ENCODE results near the gene TEAD1.

The TEAD1 gene

DNA sequence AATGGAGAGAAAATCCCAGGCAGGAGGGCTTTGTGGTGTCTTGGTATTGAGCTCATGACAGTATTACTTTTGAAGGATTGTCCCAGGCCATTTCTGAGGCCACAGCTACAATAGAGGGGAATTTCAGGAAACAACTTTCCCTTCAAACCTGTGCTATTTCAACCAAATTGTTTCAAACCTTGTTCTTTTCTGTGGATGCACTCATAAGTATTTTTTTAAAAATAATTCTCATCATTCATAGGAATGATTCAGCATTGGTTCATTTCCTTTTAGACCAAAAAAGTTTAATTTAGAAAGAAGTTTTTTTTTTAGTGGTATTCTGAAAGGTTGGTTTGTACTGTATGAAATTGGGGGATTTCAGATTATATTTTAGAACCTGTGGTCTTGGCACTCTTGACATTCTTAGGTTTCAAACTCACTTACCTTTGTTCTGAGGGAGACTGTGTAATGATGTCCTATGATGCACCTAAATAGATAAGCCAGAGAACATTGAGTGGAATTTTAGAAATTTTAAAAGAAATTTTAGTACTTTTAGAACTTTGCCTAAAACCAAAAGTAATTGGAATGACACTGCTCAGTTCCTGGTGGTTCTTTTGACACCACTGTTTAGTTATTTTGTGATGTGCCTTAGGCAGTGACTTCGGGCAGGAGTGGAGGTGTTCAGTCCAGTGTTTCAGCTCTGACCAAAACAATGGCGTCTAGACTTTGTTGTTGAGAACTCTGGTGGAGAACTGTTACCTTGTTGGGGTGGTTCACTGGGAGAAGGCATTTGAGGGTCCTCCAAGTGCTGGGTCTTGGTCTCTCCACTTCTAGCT is 12.2 kb downstream of the TEAD1 start:
- DNase-seq (ENCODE audit: low spot score) (no peak), FAIRE-seq (no peak)

DNA sequence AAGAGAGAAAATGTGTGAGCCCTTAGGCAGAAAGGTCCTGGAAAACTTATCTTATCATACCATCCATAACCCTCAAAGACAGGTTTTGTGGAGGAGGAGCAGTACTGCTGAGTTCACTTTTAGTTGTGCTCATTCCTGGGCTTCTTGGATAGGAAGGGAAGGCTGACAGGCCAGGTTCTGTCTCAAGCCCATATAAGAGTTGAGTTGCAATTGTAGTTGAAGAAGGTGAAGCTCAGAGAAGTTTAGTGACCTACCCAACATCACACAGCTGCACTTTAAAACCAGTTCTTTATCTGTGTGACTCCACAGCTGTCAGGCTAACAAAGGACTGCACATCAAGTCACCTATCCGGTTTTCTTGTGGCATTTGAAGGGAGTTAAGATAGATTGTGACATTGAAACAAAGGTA is 13.0 kb downstream of the TEAD1 start:
- FAIRE-seq (no peak), DNase-seq (ENCODE audit: low spot score) (no peak)

- DNase-seq (ENCODE audit: low spot score) = no peak
- FAIRE-seq = no peak
These were observed 13.5 kb downstream of the TEAD1 start for GRCh38 chr11:12687740-12688139.

- FAIRE-seq (no peak), DNase-seq (ENCODE audit: low spot score) (no peak)
These were observed 15.0 kb downstream of the TEAD1 start for GRCh38 chr11:12689029-12689755.

GRCh38 chr11:12690663-12691062 is 16.4 kb downstream of the TEAD1 start:
- DNase-seq (ENCODE audit: low spot score) = no peak
- no peak for FAIRE-seq

GRCh38 chr11:12691473-12691872 is 17.3 kb downstream of the TEAD1 start:
- DNase-seq (ENCODE audit: low spot score) (peak; percentile 53), FAIRE-seq (peak; percentile 60)

DNA sequence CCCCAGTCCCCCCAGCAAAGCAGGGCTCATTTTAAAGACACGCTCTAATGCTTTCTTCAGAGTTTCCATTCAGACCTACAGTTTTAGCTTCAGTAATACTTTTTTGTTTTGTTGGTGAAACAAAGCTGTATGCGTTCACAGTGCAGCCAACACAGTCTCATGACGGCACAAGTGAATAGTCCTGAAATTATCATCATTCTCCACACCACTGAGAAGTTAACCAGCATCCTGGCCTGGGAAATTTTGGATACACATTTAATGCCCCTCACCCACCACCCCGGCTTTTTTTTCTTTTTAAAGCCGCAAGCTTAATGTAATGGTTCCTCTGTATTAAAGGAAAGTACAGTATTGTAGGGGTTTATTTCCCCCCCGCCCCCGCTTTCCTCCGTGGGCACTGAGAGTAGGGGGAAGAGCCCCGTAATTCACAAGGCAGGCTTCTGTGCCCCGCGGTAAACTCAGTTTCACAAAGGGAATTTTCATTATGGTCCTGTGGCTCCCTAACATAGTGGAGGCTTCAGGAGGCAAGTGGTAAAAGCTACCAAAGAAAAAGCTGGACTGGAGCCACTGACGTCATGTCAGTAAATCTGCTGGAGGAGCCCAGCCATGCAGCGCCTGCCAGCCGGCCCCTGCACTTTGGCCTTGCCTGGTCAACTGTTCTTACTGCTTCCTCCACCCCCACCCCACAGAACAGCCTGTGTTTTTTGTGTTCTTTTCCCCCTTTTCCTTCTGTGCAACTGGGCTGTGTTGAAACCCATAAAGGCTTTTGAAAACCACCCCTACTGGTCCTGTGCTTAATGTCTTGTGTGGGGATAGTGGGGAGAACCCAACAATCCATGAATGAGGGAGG is 18.2 kb downstream of the TEAD1 start:
- peak; percentile 83 for DNase-seq (ENCODE audit: low spot score)
- FAIRE-seq = peak; percentile 68

- DNase-seq (ENCODE audit: low spot score) (no peak), FAIRE-seq (no peak)
These were observed 18.9 kb downstream of the TEAD1 start for GRCh38 chr11:12693094-12693478.

DNA sequence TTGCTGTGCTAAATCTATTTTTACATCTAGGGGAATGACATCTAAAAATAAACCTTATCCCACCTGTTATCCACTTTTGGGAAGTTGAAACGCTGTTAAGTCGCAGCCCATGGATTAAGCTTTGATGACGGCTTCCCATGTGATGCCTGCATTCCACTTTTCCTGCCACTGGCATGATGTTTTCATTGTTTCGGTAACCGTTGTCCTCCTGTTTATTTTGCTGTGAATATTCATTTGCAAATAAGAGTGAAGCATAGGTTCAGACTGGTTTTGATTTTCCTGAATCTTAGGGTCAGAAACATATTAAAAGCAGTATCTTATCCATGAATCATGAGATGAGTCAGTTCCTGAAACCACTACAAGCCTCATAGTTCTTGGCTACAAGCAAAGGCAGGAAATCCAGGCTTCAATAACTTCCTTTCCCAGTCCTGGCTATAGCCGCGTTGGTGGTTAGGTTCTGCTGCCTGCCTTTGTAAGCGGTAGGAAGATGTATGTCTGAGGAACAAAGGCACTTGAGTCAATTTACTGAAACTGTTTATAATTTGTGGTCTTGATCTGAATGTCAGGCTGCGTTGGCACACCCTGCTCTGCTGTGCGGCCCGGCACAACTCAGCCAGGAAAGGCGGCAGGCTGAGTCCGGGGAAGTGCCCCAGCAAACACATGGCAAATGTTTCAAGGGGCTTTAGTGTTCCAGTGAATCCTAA is 19.4 kb downstream of the TEAD1 start:
- DNase-seq (ENCODE audit: low spot score) = peak; percentile 95
- FAIRE-seq = peak; percentile 95

DNA sequence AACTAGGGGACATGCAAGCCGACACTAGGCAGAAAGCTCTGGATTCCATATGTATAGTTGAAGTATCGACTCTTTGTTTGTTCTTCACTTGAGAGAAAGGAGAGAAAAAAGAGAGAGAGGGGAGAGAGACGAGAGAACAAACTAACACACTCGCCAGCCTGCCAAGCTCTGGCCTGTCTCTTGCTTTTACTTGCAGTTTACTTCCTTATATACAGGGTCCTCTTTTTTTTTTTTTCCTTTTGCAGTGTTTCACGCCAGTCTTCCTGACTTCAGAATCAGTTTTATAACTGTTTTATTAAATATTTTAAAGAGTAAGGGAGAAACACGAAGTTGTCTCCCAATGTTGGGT is 19.9 kb downstream of the TEAD1 start:
- DNase-seq (ENCODE audit: low spot score) (no peak), FAIRE-seq (no peak)

DNA sequence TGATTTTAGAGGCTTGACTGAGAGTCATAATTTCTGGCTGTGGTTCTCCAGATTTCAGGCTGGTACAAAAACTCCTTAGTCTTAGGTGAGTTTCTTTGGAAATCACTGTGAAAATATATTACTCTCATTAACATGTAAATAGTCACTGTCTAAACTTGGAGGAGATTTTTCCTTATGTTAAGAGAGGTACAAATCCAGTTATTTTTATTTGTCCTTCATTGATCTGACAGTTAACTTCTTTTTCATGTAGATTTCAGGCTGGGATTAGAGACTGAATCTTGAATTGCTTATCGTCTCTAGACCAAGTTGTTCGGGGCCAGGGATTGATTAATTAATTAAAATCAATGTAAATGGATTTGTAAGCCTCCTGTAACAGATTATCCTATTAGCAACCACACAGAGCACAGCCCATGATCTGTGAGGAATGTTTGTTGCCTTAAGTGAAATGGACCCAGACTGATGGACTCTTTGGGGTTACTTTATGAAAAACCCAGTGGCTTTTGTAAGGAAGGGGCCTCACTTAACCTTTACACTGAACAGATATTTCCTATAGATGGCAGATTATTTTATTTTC is 21.1 kb downstream of the TEAD1 start:
- FAIRE-seq (no peak), DNase-seq (ENCODE audit: low spot score) (no peak)

DNA sequence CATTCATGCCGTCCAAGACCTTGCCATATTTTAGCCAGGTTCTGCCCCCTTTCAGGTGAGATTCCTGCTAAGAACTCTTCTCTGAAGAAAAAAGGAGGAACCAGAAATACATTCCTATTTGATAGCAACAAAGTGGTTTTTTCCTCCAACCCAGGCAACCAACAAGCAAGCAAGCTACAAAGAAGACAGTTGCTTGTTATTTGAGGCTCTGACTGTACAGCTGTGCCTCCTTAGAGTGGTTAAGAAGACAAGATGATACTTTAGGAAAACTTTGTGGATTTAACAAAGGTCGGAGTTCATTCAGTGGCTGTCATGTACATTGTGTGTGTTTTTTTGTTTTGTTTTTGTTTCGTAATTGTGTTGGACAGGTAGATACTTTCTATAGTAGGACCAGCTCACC is 21.7 kb downstream of the TEAD1 start:
- DNase-seq (ENCODE audit: low spot score) (no peak), FAIRE-seq (no peak)

DNA sequence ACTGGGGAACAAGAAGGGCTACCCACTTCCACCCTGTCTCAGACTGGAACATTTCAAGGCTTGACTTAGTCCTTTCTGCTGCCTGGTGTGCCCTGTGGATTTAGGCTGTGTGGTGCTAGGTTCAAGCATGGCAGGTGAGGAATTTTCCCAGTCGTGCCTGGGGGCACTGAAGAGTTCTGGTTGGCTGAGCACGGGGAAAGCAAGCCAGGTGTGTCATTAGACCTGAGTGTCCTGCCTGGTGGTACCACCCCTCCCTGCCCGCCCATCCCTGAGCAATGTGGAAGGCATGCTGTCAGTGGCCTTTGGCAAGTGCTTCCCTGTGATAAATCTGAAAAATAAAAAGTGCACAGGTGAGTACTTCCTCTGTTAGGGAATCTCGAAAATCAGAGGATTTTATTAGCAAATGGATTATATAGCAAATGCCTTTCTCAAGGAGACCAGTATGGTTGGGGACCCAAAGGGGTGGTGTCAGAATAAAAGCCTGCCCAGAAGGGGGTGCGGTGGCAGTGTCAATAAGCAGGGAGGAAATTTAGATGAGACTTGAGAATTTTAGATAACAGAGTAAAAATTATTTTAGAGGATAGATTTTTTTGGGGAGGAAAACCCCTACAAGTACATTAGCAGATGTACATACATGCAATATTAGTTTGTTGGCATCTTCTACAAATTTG is 22.8 kb downstream of the TEAD1 start:
- FAIRE-seq = no peak

DNA sequence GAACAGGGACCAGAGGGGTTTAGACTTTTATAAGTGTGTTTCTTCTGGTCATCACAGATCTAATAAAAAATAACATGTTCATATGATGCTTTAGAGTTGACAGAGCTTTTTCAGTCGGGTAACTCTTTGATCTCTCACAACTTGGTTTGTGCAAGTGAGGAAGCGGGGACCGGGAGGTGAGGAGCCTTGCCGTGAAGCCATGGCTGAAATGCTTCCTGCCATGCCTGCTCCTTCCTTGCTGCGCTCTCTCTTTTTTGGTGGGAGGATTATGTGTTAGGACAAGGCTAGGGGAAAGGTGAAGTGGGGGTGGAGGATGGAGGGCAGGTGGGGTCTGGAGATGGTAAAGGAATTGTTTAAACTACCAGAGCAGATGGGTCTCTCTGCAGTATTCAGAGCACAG is 23.8 kb downstream of the TEAD1 start:
- FAIRE-seq = no peak

More for the DNA sequence above, 22.8 kb downstream of the TEAD1 start:
- no peak for DNase-seq (ENCODE audit: low spot score)

DNA sequence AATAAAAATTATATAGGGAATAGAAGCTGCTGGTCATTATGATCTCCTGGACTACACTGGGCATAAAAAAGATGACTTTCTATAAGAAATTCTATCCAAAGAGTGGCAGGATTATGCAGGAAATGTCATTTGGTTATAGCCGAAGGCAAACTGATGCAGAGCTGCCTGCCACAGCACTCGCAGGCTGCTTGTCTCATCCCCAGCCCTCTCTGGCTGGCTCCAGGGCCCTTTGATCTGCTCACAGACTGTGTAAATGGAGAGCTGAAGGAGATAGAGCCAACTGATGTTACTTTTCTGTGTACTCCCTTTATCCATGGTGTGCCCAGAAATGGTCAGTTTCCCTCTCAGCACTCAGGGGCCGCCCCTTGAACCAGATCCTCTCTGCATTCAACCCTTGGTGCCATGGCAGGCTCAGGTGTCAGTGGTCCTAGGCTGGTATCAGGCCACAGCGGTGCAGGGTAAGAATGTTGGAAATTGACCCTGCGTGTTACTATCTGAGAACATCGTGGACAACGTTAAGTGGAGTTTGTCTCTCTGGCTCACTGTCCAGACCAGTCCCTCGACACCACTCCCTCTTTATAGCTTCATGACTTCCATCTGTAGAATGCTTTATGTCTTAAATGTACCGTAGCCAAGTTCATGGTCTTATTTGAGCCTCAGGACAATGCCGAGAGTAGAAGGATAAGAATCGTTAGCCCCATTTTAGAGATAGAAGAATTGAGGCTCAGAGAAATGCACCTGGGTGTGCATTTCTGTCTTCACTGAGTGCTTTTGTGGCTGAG is 27.8 kb downstream of the TEAD1 start:
- DNase-seq (ENCODE audit: low spot score) (no peak), FAIRE-seq (no peak)

More for the DNA sequence above, 23.8 kb downstream of the TEAD1 start:
- DNase-seq (ENCODE audit: low spot score) = no peak

GRCh38 chr11:12702999-12703453 is 28.8 kb downstream of the TEAD1 start:
- FAIRE-seq = no peak
- no peak for DNase-seq (ENCODE audit: low spot score)

- no peak for DNase-seq (ENCODE audit: low spot score)
These were observed 29.8 kb downstream of the TEAD1 start for GRCh38 chr11:12704049-12704448.

DNA sequence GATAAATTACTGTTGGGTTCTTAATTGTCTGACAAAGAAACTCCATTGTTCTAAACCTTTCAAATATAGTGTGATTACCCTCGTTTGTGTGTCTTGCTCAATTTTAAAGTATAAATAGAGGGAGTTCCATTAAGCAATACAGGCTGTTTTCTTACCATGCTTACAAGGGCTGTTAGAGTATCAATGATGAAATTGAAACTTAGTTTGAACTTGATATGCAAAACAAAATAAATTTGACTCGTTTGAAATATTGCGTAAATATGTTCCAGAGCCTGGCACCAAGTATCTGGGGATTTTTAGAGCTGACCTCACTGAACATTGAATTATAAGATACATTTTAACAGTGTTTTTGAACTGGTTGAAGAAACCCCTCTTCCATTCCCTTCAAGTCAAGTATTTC is 31.7 kb downstream of the TEAD1 start:
- no peak for FAIRE-seq
- no peak for DNase-seq (ENCODE audit: low spot score)

More at GRCh38 chr11:12704049-12704448, 29.8 kb downstream of the TEAD1 start:
- FAIRE-seq = no peak
